Dermis microvascular lymphatic vessel endothelial cell (primary cell): ENCODE data around the gene VGLL2. TPM values are rescaled to one million over a fixed set of nuclear protein-coding genes. Genes with fewer than 3 reads are reported as not detected.
"Not testable (repeated sequence)": the region's sequence is repeated elsewhere in the genome, so short reads cannot be mapped to it uniquely, and the experiment has no call there.

ENCODE experiments used
- DNase-seq, 2 donors: peaks; one replicate each; pipeline versions ENCODE4 v3.0.0 to v3.0.0-alpha.2; 2010; ENCODE audit warnings: low read depth in 2 of 2
- total RNA-seq: library from RNA; depleted of rRNA; stranded (reverse); fragments of >200 nt; gene quantifications from 2 replicates; pipeline ENCODE4 v1.2.1, GENCODE V29; 2014

The VGLL2 gene, protein sequence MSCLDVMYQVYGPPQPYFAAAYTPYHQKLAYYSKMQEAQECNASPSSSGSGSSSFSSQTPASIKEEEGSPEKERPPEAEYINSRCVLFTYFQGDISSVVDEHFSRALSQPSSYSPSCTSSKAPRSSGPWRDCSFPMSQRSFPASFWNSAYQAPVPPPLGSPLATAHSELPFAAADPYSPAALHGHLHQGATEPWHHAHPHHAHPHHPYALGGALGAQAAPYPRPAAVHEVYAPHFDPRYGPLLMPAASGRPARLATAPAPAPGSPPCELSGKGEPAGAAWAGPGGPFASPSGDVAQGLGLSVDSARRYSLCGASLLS
- not detected in 2 replicates for total RNA-seq

DNA sequence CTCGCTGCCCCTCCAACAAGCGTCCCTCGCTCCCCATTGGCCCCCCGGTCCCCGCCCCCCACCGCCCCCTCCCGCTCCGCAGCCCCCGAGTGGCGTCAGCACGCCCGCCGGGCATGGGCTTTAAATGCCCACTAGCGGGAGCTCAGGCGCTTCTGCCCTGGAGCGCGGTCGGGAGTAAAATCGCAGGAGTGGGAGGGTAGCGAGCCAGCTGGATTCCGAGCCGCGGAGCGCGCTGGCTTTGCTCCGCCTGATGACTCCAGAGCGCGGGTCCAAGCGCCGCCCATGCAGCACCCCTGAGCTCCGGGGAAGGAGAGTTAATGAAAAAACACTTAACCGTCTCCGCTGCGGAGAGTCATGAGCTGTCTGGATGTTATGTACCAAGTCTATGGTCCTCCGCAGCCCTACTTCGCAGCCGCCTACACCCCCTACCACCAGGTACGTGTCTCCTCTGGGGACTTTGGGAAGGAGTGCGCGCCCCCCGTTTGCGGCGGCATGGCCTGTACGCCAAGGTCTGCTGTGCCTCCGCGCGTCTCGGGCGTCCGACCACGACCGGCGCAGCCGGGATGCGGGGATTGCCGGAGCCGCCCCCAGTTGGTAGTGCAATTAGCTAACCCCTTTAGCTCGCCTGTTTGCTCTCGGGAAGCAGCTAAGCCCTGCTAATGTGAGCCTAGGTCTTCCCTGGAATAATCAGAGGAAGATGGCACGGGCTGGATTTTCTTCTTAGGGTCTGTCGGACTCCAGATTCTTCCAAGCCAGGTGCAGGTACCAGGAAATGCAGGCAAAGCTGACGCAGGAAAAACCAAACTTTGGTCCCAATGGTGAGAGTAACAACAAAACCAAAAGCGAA is at the start of gene VGLL2:
VGLL2 (plus strand) TSS at position 149 of the 847 bp plus-strand sequence; CDS start at position 355, 206 bp downstream.
- DNase-seq: peak; percentile 7 to 47

DNA sequence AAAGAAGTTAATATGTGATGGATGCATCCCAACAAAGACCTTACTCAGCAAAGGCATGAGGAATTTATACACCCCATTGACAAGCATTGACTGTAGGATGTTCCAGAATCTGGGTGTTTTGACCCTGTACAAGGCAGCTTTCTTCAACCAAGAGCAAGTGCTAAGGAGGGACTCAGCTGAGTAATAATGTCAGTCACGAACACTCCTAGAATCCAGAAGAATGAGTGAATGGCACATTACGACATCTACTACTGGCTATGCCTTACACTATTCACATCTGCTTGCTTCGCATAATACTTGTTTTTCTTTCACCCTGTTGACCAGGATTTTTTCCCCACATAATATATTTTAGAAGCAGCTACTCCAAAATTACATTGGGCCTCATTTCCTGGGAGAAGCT is 42.5 kb upstream of the VGLL2 start:
- DNase-seq: no peak

DNA sequence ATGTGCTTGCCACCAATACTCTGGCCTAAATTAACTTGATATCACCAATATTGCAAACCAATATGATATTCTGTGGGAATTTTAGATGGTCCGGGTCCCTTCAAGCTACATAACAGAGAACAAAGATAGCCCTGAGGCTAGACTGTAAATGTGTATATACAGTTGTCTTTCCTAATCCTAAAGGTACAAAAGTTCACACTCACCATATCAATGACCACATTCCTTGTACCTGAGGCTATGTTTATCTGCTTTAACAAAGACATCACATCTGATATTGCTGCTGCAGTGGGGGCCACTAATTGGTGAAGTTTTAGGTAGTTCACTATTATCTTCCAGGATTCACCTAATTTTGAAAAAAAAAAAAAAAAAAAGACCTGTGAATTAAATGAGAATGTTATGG is 38.6 kb upstream of the VGLL2 start:
- no peak for DNase-seq

DNA sequence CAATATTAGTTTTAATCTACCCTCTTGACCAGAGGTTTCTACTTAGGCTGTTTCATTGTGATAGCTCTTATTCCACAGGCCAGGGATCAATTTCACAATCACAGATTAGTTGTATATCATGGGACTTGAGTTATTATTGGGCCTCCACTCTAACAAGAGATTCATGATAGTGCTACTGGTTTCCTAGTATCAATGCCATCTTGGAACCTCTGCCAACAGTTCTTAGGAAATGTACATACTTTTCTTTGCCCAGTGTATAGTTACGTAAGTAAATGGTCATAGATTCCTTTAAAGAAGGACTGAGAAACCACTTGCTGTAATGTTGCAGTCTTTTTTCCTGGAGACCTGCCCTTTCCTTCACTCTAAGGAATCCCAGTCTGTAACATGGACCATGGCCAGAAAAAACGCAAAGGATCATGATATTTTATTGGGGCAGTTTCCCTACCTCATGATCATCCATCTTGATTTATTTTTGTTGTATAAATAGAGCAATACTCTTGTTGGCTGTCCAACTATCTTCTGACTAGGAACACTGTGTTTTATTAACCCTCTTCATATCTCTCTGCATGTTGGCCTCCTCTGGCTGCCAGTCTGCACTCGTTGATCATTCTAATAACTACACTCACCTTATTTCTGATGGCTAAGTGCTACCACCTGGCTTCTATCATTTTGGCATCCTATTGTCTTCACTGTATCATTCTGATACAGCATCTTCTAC is 38.0 kb upstream of the VGLL2 start:
- no peak for DNase-seq

DNA sequence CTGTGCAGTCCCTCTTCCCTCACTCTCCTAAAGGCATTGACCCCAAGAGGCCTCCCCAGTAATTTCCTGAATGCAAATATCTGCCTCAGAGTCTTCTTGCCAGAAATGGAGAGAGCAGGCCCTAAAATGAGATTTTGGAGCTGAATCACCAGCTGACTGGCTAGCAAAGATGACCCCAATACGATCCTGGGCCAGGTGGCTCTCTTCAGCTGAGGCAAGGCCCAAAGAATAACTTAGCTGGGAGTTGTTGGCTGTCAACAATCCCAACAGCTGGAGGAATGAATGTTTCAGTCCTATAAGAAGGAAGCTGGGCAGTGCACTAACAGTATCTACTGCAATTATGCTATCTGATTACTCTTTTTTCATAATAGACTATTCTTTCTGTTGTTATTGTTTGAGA is 37.2 kb upstream of the VGLL2 start:
- no peak for DNase-seq

DNA sequence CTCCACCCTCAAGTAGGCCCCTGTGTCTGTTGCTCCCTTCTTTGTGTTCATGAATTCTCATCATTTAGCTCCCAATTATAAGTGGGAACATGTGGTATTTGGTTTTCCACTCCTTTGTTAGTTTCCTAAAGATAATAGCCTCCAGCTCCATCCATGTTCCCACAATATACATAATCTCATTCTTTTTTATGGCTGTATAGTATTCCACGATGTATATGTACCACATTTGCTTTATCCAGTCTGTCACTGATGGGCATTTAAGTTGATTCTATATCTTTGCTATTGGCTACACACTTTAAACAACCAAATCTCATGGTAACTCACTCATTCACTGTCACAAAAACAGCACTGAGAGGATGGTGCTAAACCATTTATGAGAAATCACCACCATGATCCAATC is 35.5 kb upstream of the VGLL2 start:
- DNase-seq: no peak

DNA sequence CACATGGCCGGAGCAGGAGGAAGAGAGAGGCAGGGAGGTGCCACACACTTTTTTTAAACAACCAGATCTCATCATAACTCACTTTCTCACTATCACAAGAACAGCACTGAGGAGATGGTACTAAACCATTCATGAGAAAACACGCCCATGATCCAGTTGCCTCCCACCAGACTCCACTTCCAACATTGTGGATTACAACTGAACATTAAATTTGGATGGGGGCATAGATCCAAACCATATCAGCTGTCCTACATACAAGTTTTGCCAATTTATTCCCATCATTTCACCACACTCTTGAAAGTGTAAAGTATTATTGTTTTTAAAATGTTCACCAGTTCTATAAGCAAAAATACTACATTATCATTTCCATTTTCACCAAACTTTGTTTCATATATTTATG is 33.9 kb upstream of the VGLL2 start:
- DNase-seq: no peak

DNA sequence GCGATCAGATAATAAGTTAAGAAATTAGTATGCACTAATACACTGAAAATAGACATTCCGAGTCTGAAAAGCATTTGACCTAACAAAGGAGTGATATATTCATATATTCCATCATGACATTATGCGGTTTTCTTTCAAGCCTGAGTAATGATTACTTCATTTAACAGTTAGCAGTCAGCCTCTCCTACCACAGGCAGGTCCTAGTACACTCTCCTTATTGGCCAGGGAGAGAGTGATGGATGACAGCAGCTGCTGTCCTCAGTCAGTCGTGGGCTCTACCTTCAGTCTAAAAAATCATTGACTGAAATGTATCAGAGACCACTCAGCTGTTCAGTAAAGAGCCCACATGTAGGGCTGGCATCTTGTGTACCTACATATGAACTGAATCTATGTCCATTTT is 33.2 kb upstream of the VGLL2 start:
- DNase-seq: no peak

DNA sequence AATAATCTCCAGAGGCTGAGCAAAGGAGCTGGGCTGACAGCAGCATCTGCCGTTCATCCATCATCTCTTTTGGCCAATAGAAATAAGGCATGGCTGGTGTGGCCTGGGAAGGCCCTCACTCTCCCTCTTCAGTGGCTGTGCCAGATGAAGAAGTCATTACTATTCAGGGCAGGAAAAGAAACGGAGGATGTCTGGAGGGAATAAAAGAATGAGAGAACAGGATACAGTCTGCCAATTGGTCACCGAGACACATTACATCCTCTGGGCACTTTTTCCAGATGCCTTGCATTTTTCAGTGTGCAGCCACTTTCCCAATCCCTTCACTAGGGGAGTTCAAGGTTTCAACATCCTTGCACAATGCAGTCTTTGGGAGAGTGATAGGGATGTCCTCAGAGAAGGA is 32.2 kb upstream of the VGLL2 start:
- no peak for DNase-seq

DNA sequence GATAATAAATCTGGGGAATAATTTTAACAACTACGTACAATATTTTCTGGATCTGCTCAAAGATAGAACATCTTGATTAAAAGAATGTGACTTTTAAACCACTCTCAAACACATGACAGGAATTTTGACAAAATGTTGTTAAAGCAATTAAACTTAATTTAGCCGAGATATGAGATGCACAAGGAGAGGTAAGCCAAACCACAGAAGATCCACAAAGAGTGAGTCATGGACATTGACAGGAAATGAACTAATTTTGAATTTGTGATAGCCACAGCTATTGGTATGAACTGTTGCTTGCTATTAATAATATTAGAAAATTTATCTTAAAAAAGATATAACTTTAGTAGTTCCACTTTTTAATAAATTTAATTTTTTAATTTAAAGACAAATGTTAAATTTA is 27.8 kb upstream of the VGLL2 start:
- DNase-seq: no peak

DNA sequence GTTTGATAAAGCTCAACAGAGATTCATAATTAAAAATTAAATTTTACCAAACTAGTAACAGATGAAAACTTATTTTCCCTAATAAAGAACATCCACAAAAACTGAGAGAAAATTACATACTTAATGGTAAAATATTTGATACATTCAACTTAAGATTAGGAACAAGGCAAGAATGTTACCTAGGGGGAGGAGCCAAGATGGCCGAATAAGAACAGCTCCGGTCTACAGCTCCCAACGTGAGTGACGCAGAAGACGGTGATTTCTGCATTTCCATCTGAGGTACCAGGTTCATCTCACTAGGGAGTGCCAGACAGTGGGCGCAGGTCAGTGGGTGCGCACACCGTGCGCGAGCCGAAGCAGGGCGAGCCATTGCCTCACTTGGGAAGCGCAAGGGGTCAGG is 20.8 kb upstream of the VGLL2 start:
- DNase-seq: not testable (repeated sequence)

DNA sequence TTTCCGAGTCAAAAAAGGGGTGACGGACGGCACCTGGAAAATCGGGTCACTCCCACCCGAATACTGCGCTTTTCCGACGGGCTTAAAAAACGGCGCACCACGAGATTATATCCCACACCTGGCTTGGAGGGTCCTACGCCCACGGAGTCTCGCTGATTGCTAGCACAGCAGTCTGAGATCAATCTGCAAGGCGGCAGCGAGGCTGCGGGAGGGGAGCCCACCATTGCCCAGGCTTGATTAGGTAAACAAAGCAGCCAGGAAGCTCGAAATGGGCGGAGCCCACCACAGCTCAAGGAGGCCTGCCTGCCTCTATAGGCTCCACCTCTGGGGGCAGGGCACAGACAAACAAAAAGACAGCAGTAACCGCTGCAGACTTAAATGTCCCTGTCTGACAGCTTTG is 20.4 kb upstream of the VGLL2 start:
- DNase-seq: not testable (repeated sequence)

DNA sequence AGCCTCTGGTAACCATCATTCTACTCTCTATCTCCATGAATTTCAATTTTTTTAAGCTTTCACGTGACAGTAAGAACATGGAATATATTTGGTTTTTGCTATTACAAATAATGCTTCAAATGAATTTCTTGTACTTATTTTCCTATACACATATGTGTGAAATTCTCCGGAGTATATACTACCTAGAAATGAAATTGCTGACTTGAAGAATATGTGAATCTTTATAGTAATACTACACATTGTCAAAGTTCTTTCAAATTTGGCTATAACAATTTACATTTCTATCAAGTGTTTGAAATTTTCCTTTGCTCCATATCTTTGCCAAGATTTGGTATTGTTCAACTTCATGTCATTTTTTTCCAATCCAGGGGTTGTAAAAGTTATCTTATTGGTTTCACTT is 11.6 kb upstream of the VGLL2 start:
- no peak for DNase-seq

DNA sequence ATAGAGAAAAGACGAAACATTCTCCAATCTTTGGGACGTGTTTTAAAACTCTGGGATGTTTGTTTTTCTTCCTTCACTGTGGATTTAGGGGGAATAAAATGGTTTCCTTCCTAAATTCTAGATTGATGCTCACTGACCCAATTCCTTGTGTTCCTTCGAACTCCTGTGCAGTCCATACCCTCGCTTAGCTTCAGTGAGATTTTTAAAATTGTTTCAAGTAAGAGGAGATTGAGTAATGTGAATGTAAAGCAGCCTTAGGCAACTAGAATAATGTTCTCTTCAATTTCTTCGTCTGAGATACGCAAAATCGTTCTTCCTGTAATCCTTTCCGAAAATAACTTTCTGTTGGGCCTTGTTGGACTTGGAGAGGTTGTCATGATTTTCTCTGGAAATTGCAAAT is 2.6 kb upstream of the VGLL2 start:
- DNase-seq: no peak

DNA sequence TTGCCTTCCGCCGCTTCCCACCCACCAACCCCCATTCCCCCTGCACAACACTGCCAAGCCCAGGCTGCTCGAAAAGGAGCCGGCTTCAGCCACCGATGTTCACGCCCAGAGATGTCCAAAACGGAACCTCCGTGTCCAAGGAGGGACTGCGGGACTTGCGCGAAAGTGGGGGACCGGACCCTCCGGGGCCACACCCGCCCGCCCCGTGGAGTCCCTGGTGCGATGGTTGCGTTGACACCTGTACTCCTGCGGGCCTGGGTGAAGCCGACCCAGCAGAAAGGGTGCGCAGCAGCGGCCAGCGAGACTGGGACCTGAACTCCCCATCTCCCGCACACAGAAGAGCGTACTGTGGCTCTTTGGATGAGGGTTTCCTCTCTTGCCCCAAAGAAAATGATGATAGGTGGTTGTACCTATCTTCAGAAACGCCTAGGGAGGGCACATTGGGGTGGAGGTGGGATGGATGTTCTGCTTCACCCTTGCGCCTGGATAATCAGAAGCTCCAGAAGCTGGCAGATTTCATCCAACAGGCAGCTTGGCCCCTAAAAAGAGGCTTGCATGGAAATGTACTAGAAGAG is 1.9 kb upstream of the VGLL2 start:
- no peak for DNase-seq

DNA sequence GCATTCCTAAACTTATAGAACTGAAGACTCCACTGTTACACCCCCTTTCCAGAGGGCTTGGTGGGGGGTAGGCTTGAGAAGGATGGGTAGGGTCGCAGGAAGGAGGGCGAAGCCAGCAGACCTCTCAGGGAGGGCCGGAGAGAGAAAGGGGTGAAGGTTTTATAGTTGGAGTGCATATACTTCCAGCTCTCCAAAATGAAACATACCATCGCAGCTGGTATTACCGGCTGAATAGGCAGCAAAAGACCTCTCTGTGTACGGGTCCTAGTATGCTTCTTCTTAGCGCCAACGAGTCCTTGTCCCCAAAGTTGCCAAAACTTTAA is 1.0 kb upstream of the VGLL2 start:
- DNase-seq: no peak

DNA sequence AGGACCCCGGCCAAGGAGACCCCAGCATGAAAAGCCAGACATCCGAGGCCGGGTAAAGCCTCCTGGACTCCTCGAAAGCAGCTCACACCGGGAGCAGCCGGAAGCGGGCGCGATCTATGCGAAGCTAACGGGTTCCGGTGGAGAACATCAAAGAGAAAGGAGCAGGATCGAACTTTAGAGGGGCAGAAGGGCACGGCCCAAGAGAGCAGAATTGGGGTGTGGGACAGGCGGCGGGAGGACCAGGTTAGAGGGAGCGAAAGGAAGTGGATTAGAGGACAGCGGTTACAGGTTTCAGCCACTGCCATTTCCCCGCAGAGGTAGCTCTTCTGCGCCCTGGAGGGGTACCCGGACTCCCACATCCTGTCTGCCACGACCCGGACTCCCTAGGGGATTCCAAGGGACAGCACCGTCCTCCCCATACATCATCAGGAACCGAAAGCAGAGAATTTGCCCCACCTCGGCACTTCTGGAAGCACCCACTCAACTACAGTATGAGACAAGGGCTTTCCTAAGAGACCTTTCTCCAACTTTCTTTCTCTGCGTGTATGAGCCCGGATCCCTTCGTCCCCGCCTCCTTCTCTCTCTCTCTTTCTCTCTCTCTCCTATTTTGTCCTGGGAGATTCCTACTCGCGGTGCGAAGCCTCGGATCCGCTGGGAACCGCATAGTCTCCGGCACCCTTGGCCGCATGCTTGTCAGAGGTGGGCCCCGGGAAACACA is 507 bp upstream of the VGLL2 start:
- DNase-seq: no peak

DNA sequence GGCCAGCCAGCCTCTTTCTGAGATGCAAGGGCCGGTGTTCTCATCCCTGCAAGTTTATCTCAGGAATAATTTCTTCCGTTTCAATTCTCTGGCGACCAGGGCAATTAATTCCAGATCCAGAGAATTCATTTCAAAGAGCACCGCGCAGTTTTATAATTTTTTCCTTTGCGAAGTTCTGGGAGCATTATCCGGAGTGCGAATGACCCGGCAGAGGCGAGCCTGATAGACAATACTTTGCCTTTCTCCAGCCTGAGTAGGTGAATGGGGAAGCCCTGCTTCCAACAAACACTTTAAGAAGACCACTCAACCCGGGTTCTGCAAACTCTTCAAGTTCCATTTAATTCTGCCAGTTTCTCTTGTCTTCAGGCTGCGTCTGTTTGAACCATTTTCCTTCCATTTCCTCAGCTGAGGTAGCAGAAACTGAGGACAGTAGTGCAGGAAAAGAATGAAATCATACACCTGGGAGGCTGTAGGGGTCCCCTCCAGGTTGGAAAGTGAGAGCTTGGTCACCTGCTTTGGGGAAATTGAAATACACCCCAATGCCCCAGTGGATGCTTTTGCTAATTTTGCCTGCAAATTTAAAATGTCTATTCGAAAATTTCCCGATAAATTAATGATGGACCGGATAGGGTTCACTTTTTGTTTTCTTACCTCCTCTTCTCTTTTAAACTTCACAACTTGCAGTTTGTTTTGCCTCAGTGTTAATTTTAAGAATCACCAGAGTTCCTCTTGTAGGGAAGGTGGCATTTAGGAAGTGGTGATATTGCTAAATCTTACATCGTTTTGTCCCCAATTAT is 1.1 kb downstream of the VGLL2 start:
- DNase-seq: no peak

DNA sequence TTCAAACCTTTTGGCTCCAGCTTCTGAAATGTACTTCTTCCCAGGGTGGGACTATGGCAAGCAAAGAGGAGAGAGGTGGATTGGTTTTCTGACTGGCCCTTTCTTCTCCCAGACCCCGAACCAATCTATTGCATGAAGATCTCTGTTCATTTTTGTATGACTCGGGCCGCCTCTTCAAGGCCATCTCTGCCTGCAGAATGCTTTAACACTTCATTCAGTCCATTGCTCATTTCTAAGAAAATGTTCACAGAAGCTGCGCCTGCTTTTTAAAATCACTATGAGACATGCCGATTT is 1.6 kb downstream of the VGLL2 start:
- no peak for DNase-seq

DNA sequence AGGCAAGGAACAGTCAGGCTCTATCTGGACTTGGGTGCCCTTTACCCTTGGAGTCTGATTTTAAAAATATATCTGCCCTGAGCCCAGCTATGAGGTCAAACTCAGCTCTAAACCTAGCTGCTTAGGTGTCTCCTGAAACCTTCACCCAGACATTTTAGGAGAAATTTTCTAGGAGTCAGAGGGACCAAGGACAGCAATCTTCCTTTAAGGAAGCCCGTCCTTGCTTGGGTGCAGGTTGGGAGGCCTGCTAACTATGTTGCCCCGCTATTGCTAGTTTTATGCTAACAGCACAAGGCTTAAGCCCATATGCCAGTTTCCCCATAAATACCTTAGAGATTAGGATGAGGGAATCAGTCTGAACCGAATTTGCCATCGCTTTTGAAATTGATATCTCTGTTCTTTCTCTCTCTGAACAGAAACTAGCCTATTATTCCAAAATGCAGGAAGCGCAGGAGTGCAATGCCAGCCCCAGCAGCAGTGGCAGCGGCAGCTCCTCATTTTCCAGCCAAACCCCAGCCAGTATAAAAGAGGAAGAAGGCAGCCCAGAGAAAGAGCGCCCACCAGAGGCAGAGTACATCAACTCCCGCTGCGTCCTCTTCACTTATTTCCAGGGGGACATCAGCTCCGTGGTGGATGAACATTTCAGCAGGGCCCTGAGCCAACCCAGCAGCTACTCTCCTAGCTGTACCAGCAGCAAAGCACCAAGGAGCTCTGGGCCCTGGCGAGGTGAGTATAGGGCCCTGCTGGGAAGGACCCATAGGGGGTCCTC is 2.6 kb downstream of the VGLL2 start:
- DNase-seq: no peak
